GM06990 (cell line): ENCODE data around the gene SHC2.

Source experiments
- DNase-seq: peaks from one replicate; pipeline ENCODE4 v3.0.0-alpha.2; 2011; ENCODE audit not compliant: insufficient read length; ENCODE audit errors: extremely low read depth
- H3K27me3 ChIP-seq: replicated peaks from 2 replicates; pipeline ENCODE4 v1.6.0; 2011; ENCODE audit warnings: low read length; ENCODE audit not compliant: control insufficient read depth, insufficient read depth
- H3K36me3 ChIP-seq: 2 replicates; pipeline ENCODE4 v1.5.1; 2011; ENCODE audit warnings: low read length; ENCODE audit not compliant: control insufficient read depth, insufficient read depth
- H3K4me3 ChIP-seq: replicated peaks from 2 replicates; pipeline ENCODE4 v1.5.1; 2011; ENCODE audit warnings: low read depth, mild to moderate bottlenecking, control low read depth, low read length
- CTCF ChIP-seq: IDR thresholded peaks from 2 replicates; pipeline ENCODE4 v1.5.1; 2011; ENCODE audit warnings: low read length, control low read depth, mild to moderate bottlenecking, inconsistent platforms; ENCODE audit not compliant: insufficient read depth, poor library complexity, severe bottlenecking

The SHC2 gene

GRCh38 chr19:408902-409515 is 51.8 kb downstream of the SHC2 start, which contains the start of gene C2CD4C:
Gene C2CD4C (minus strand): TSS chr19:409147. CDS start chr19:408361, 786 bp downstream.
- Histone ChIP-seq H3K4me3 (no peak within 1 kb of the TSS), H3K36me3 (no peaks in the 10 kb centered on the region), H3K27me3 (no peaks in the 10 kb centered on the region)
- TF ChIP-seq CTCF: no peak
- no peak for DNase-seq

- H3K4me3 ChIP-seq: no peak overlapping the region
- no peak for DNase-seq
- no peak for TF ChIP-seq CTCF
- no peaks in the 10 kb centered on the region for H3K27me3 ChIP-seq
- no peaks in the 10 kb centered on the region for H3K36me3 ChIP-seq
These were observed 52.4 kb downstream of the SHC2 start for GRCh38 chr19:408441-408901.

- DNase-seq: no peak
- no peaks in the 10 kb centered on the region for H3K27me3 ChIP-seq
- H3K4me3 ChIP-seq: no peak overlapping the region
- no peaks in the 10 kb centered on the region for H3K36me3 ChIP-seq
- TF ChIP-seq CTCF: no peak
These were observed 53.1 kb downstream of the SHC2 start for GRCh38 chr19:407511-408440.

- TF ChIP-seq CTCF: no peak
- Histone ChIP-seq H3K4me3 (no peak overlapping the region), H3K27me3 (no peaks in the 10 kb centered on the region), H3K36me3 (no peaks in the 10 kb centered on the region)
- no peak for DNase-seq
These were observed 53.8 kb downstream of the SHC2 start for GRCh38 chr19:406971-407510.

- no peak for DNase-seq
- no peak overlapping the region for H3K4me3 ChIP-seq
- H3K27me3 ChIP-seq: no peaks in the 10 kb centered on the region
- H3K36me3 ChIP-seq: no peaks in the 10 kb centered on the region
- no peak for TF ChIP-seq CTCF
These were observed 54.6 kb downstream of the SHC2 start for GRCh38 chr19:406135-406781.
